HG03520 (cell line): Measurements from ENCODE around the gene AKIRIN1.
"Not testable (repeated sequence)": the region's sequence is repeated elsewhere in the genome, so short reads cannot be mapped to it uniquely, and the experiment has no call there.

ENCODE experiments used
- ATAC-seq: cut with Tn5 transposase; IDR thresholded peaks from one replicate; pipeline ENCODE4 v1.9.1; 2021; ENCODE audit warnings: mild to moderate bottlenecking, moderate library complexity; ENCODE audit not compliant: unreplicated experiment

The AKIRIN1 gene

GRCh38 chr1:38992412-38993111 is 1.5 kb downstream of the AKIRIN1 start:
- ATAC-seq = no peak

GRCh38 chr1:38994196-38994595 is 3.1 kb downstream of the AKIRIN1 start:
- ATAC-seq = no peak

- ATAC-seq = no peak
Observed at GRCh38 chr1:38997034-38997900, 6.2 kb downstream of the AKIRIN1 start.

GRCh38 chr1:38997901-38998190 is 6.8 kb downstream of the AKIRIN1 start:
- no peak for ATAC-seq

GRCh38 chr1:39001516-39002421 is 10.7 kb downstream of the AKIRIN1 start:
- no peak for ATAC-seq

GRCh38 chr1:39003281-39003680 is 12.2 kb downstream of the AKIRIN1 start:
- no peak for ATAC-seq

- ATAC-seq = no peak
Observed at GRCh38 chr1:39003794-39004193, 12.7 kb downstream of the AKIRIN1 start.

GRCh38 chr1:39006287-39006686 is 15.2 kb downstream of the AKIRIN1 start:
- no peak for ATAC-seq

- no peak for ATAC-seq
Observed at GRCh38 chr1:39006726-39007645, 15.9 kb downstream of the AKIRIN1 start.

GRCh38 chr1:39014956-39015355 is 23.9 kb downstream of the AKIRIN1 start:
- ATAC-seq = not testable (repeated sequence)

GRCh38 chr1:39016604-39017171 is 25.6 kb downstream of the AKIRIN1 start:
- no peak for ATAC-seq

- ATAC-seq = no peak
Observed at GRCh38 chr1:39017266-39017665, 26.2 kb downstream of the AKIRIN1 start.

GRCh38 chr1:39020494-39020893 is 29.4 kb downstream of the AKIRIN1 start:
- ATAC-seq = not testable (repeated sequence)

- no peak for ATAC-seq
Observed at GRCh38 chr1:39021426-39021825, 30.4 kb downstream of the AKIRIN1 start.

- ATAC-seq = no peak
Observed at GRCh38 chr1:39023140-39023539, 32.1 kb downstream of the AKIRIN1 start.

GRCh38 chr1:39026051-39026865 is 35.2 kb downstream of the AKIRIN1 start, which contains the start of gene NDUFS5:
Gene NDUFS5 (plus strand): TSS chr1:39026350. CDS start chr1:39028725, 2,375 bp downstream.
- ATAC-seq = peak; percentile 60

- no peak for ATAC-seq
Observed at GRCh38 chr1:39026866-39027507, 35.9 kb downstream of the AKIRIN1 start.

GRCh38 chr1:39034114-39034654 is 43.1 kb downstream of the AKIRIN1 start:
- no peak for ATAC-seq
